Stimulated activated effector memory CD8-positive, alpha-beta T cell treated with anti-CD3 and anti-CD28 coated beads, Interleukin-12 subunit alpha, Interleukin-12 subunit beta, amount 100 ng/mL, for 72 hours (primary cell): ENCODE measurements around the gene QPCT.
"Not testable (repeated sequence)": the region's sequence is repeated elsewhere in the genome, so short reads cannot be mapped to it uniquely, and the experiment has no call there.

Source experiments
- ATAC-seq: fragments of 150-1000 bp; cut with Tn5 transposase; 2 replicates; pipeline ENCODE4 v1.10.0; 2021
- DNase-seq, 2 donors: peaks; one replicate each; pipeline ENCODE4 v3.0.0; 2021 to 2022; ENCODE audit warnings: low spot score in 2 of 2
- H3K27ac Mint-ChIP-seq: one replicate; pipeline ENCODE4 v1.8.0; 2022; ENCODE audit warnings: mild to moderate bottlenecking, mixed read lengths
- H3K36me3 Mint-ChIP-seq: one replicate; pipeline ENCODE4 v1.8.0; 2022; ENCODE audit warnings: mild to moderate bottlenecking, mixed read lengths
- H3K4me1 Mint-ChIP-seq: one replicate; pipeline ENCODE4 v1.8.0; 2022; ENCODE audit warnings: mixed read lengths
- H3K4me3 Mint-ChIP-seq: one replicate; pipeline ENCODE4 v1.8.0; 2022; ENCODE audit warnings: mild to moderate bottlenecking, mixed read lengths
- H3K9me3 Mint-ChIP-seq: one replicate; pipeline ENCODE4 v1.8.0; 2022; ENCODE audit warnings: mixed read lengths

Gene QPCT

GRCh38 chr2:37364351-37364750 lies 19.9 kb downstream of the QPCT start:
- H3K9me3 Mint-ChIP-seq = no peaks in the 10 kb centered on the region
- ATAC-seq (no peak), DNase-seq (no peak)
- H3K4me3 Mint-ChIP-seq = no peak overlapping the region
- no peaks in the 10 kb centered on the region for H3K4me1 Mint-ChIP-seq
- no peaks in the 10 kb centered on the region for H3K36me3 Mint-ChIP-seq
- H3K27ac Mint-ChIP-seq = no peak overlapping the region

GRCh38 chr2:37365669-37366068 lies 21.2 kb downstream of the QPCT start:
- DNase-seq = no peak
- H3K9me3 Mint-ChIP-seq = no peaks in the 10 kb centered on the region
- no peak overlapping the region for H3K4me3 Mint-ChIP-seq
- no peaks in the 10 kb centered on the region for H3K4me1 Mint-ChIP-seq
- H3K27ac Mint-ChIP-seq = no peak overlapping the region
- H3K36me3 Mint-ChIP-seq = no peaks in the 10 kb centered on the region
- peak; percentile 93 for ATAC-seq

GRCh38 chr2:37366773-37367172 lies 22.3 kb downstream of the QPCT start:
- no peaks in the 10 kb centered on the region for H3K4me1 Mint-ChIP-seq
- no peak overlapping the region for H3K27ac Mint-ChIP-seq
- H3K36me3 Mint-ChIP-seq = no peaks in the 10 kb centered on the region
- peak; percentile 65 for ATAC-seq
- no peak overlapping the region for H3K4me3 Mint-ChIP-seq
- peak in 1 of 2 donors; percentile 51 for DNase-seq
- H3K9me3 Mint-ChIP-seq = no peaks in the 10 kb centered on the region

GRCh38 chr2:37367310-37367709 lies 22.9 kb downstream of the QPCT start:
- H3K9me3 Mint-ChIP-seq = no peaks in the 10 kb centered on the region
- ATAC-seq (no peak), DNase-seq (peak in 1 of 2 donors; percentile 34)
- H3K36me3 Mint-ChIP-seq = no peaks in the 10 kb centered on the region
- no peaks in the 10 kb centered on the region for H3K4me1 Mint-ChIP-seq
- no peak overlapping the region for H3K27ac Mint-ChIP-seq
- no peak overlapping the region for H3K4me3 Mint-ChIP-seq

- Mint-ChIP-seq H3K4me3 (no peak overlapping the region), H3K4me1 (no peaks in the 10 kb centered on the region), H3K27ac (no peak overlapping the region), H3K36me3 (no peaks in the 10 kb centered on the region), H3K9me3 (no peaks in the 10 kb centered on the region)
- DNase-seq (peak in 1 of 2 donors; percentile 36), ATAC-seq (no peak)
Measured at GRCh38 chr2:37367984-37368383, 23.6 kb downstream of the QPCT start.

DNA sequence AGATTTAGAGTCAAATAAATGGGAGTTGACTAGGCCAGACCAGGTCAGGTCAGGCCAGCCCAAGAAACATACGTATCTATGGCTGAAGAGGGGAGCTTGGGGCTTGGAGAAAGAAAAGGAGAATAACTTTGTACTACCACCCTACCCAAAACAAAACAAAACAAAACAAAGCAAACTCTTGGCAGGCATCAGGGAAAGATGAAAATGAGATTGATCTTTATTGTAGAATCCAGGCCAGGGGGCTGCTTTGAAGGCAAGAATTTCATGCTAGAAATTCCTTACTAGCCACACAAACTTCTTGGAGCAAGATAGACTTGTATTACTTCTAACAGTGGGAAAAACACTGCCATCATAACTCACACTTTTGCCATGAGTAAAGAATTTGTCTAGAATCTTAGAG lies 26.2 kb downstream of the QPCT start:
- Mint-ChIP-seq H3K4me3 (no peak overlapping the region), H3K27ac (no peak overlapping the region), H3K4me1 (no peaks in the 10 kb centered on the region), H3K36me3 (no peaks in the 10 kb centered on the region), H3K9me3 (no peaks in the 10 kb centered on the region)
- ATAC-seq (no peak), DNase-seq (no peak)

DNA sequence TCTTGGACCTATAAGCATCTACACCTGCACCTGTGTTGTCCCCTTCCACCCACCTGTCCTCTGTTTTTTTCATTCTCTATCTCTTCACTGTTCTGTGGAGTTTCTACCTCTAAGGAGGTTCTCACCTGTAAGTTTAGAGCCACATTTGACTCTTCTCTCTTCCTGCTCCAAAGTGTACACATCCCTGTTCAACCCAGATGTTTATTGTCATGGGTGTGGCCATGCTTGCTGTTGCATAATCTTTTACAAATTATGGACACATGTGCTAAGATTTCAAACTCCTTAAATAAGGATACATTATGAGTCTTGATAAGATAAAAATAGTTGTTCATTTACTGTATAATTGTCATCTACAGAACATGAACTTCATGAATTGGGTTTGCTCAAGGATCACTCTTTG lies 27.6 kb downstream of the QPCT start:
- Mint-ChIP-seq H3K36me3 (no peaks in the 10 kb centered on the region), H3K4me1 (peaks cover 12% of the 10 kb centered on the region), H3K4me3 (no peak overlapping the region), H3K9me3 (no peaks in the 10 kb centered on the region), H3K27ac (no peak overlapping the region)
- DNase-seq = peak in 1 of 2 donors; percentile 32
- ATAC-seq = no peak

DNA sequence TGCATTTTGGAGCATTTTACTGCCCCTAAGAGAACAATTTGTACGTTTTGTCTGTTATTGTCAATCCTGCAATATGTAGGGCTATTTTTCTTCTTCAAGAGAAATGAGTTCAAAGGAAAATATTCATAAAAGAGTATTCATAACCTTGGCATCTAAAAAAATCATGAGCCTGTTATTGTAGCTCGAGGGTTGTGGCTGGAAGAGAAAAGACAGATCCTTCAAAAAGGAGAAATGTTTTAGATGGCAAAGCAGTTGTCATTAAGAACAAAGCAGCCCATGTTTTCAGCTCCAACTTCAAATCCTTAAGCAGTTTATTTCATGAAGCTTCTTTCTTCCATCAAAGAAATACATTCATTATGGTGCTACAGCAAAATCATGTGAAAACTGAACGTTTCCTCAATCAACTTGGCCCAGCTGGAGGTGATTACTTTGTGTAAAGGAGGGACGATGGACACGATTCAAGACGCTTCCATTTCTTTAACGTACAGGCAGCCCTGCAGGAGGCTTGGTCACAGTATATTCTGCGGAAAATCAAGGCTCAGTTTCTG lies 31.4 kb downstream of the QPCT start:
- DNase-seq (peak in 1 of 2 donors; percentile 48), ATAC-seq (no peak)
- Mint-ChIP-seq H3K27ac (peak overlapping the region; percentile 63), H3K4me3 (peak overlapping the region; percentile 40), H3K4me1 (peaks cover 18% of the 10 kb centered on the region), H3K9me3 (no peaks in the 10 kb centered on the region), H3K36me3 (no peaks in the 10 kb centered on the region)

- Mint-ChIP-seq H3K9me3 (no peaks in the 10 kb centered on the region), H3K27ac (peak overlapping the region; percentile 63), H3K4me1 (peaks cover 18% of the 10 kb centered on the region), H3K36me3 (no peaks in the 10 kb centered on the region), H3K4me3 (peak overlapping the region; percentile 40)
- ATAC-seq (peak; percentile 88), DNase-seq (peak in 1 of 2 donors; percentile 67)
Measured at GRCh38 chr2:37376421-37377186, 32.2 kb downstream of the QPCT start.

- no peaks in the 10 kb centered on the region for H3K36me3 Mint-ChIP-seq
- ATAC-seq = peak; percentile 96
- H3K4me1 Mint-ChIP-seq = peaks cover 18% of the 10 kb centered on the region
- peak in 1 of 2 donors; percentile 57 for DNase-seq
- peak overlapping the region; percentile 63 for H3K27ac Mint-ChIP-seq
- no peaks in the 10 kb centered on the region for H3K9me3 Mint-ChIP-seq
- peak overlapping the region; percentile 40 for H3K4me3 Mint-ChIP-seq
Measured at GRCh38 chr2:37377187-37377532, 32.7 kb downstream of the QPCT start.

DNA sequence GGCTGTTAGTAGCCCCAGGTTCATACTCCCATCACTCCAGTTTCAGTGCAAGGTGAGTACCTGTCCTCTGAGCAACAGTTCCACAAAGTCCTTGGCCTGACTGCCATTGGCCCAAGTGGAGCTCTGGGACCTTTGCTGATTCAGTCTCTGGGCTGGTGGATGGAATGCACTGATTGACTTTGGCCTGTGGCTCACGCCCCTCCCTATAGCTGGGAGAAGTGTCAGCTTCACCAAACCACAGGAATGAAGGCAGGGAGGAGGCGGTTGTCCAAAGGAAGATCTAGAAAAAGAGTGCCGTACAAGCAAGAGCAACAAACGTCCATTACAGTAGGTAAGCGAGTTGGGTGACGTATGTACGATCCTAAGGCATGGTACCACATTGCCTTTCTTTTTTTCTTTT lies 34.0 kb downstream of the QPCT start:
- H3K27ac Mint-ChIP-seq = no peak overlapping the region
- DNase-seq (peak in 1 of 2 donors; percentile 49), ATAC-seq (no peak)
- H3K4me3 Mint-ChIP-seq = no peak overlapping the region
- no peaks in the 10 kb centered on the region for H3K9me3 Mint-ChIP-seq
- peaks cover 18% of the 10 kb centered on the region for H3K4me1 Mint-ChIP-seq
- no peaks in the 10 kb centered on the region for H3K36me3 Mint-ChIP-seq

- ATAC-seq (no peak), DNase-seq (peak in 1 of 2 donors; percentile 44)
- no peaks in the 10 kb centered on the region for H3K36me3 Mint-ChIP-seq
- peaks cover 18% of the 10 kb centered on the region for H3K4me1 Mint-ChIP-seq
- H3K27ac Mint-ChIP-seq = no peak overlapping the region
- H3K4me3 Mint-ChIP-seq = no peak overlapping the region
- no peaks in the 10 kb centered on the region for H3K9me3 Mint-ChIP-seq
Measured at GRCh38 chr2:37379881-37380296, 35.5 kb downstream of the QPCT start.

GRCh38 chr2:37380787-37381186 lies 36.4 kb downstream of the QPCT start:
- peak in 1 of 2 donors; percentile 34 for DNase-seq
- peaks cover 18% of the 10 kb centered on the region for H3K4me1 Mint-ChIP-seq
- not testable (repeated sequence) for H3K4me3 Mint-ChIP-seq, H3K9me3 Mint-ChIP-seq, H3K27ac Mint-ChIP-seq, H3K36me3 Mint-ChIP-seq, ATAC-seq

- H3K36me3 Mint-ChIP-seq, ATAC-seq, H3K9me3 Mint-ChIP-seq, H3K4me3 Mint-ChIP-seq, H3K27ac Mint-ChIP-seq, H3K4me1 Mint-ChIP-seq: not testable (repeated sequence)
- DNase-seq = peak in 1 of 2 donors; percentile 44
Measured at GRCh38 chr2:37384261-37384660, 39.8 kb downstream of the QPCT start.

DNA sequence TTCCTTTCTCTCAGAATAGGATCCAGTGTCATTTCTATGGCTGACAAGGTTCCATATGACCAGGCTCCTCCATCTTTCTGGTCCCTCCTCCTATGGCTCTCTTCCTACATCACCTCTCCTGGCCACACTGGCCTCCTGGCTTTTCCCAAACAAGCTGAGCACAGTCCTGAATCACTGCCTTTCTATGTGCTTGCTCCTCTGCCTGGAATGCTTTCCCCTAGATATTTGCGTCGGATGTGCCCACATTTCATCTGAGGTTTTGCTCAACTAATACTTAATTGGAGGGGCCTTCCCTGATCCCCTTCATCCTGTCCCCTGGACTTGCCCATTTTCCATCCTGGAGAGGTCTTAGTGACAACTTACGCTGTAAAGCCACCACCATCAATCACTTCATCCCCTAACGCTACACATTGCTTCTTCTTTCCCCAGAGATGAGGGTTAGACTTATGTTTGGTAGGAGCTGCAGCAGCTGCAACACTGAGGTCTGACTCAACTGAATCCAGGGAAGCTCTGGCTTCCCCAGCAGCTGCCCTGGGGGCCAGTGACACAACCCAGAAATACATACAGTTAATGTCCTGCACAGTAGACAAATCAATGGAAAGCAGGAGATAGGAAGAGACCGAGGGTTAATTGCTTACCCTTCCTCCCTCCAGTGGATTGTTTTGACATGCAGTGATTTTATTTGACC lies 42.9 kb downstream of the QPCT start:
- Mint-ChIP-seq H3K4me3 (no peak overlapping the region), H3K36me3 (no peaks in the 10 kb centered on the region), H3K4me1 (peaks cover 4% of the 10 kb centered on the region), H3K9me3 (peaks cover 2% of the 10 kb centered on the region), H3K27ac (no peak overlapping the region)
- ATAC-seq (no peak), DNase-seq (peak in 1 of 2 donors; percentile 38)

DNA sequence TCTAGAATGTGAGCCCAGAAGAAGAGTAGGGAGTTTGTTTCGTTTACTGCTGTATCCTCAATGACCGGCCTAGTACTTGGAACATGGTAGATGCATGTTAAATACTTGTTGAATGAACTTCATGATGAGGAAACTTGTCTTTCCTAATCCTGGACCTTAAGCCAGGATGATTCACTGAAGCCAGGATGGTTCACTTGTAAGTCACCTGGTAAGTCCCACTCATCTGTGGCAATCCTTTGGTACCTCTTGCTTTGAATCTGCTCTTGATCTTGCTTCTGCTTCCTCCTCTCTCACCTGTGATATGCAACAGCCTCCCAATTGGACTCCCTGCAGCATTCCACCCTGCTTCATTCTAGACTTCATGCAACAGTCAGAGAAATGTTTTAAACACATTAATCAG lies 43.6 kb downstream of the QPCT start:
- DNase-seq (peak in 1 of 2 donors; percentile 43), ATAC-seq (no peak)
- Mint-ChIP-seq H3K27ac (no peak overlapping the region), H3K36me3 (no peaks in the 10 kb centered on the region), H3K9me3 (peaks cover 7% of the 10 kb centered on the region), H3K4me3 (no peak overlapping the region), H3K4me1 (peaks cover 8% of the 10 kb centered on the region)
